ENCODE measurements around the gene ETS2.
A peak's percentile ranks its signal among the peaks of the same experiment; 100 is the strongest.
"Not testable (repeated sequence)": the region's sequence is repeated elsewhere in the genome, so short reads cannot be mapped to it uniquely, and the experiment has no call there.

ETS2 gene

GRCh38 chr21:38839328-38840286, 33.9 kb downstream of the ETS2 start:
- peak; percentile 26 for DNase-seq

- DNase-seq: peak; percentile 37
These were observed 34.9 kb downstream of the ETS2 start for GRCh38 chr21:38840456-38841300.

- DNase-seq: peak; percentile 12
These were observed 35.7 kb downstream of the ETS2 start for GRCh38 chr21:38841472-38841871.

GRCh38 chr21:38842079-38842478, 36.4 kb downstream of the ETS2 start:
- peak; percentile 13 for DNase-seq

GRCh38 chr21:38843379-38843778, 37.6 kb downstream of the ETS2 start:
- no peak for DNase-seq

- no peak for DNase-seq
These were observed 38.2 kb downstream of the ETS2 start for GRCh38 chr21:38843806-38844503.

- not testable (repeated sequence) for DNase-seq
These were observed 39.6 kb downstream of the ETS2 start for GRCh38 chr21:38845374-38845773.

- peak; percentile 31 for DNase-seq
These were observed 41.8 kb downstream of the ETS2 start for GRCh38 chr21:38847556-38847955.

- DNase-seq: peak; percentile 73
These were observed 42.5 kb downstream of the ETS2 start for GRCh38 chr21:38848187-38848609.

- DNase-seq: peak; percentile 31
These were observed 44.0 kb downstream of the ETS2 start for GRCh38 chr21:38849776-38850175.

- peak; percentile 11 for DNase-seq
These were observed 44.7 kb downstream of the ETS2 start for GRCh38 chr21:38850277-38850951.

GRCh38 chr21:38851101-38851500, 45.4 kb downstream of the ETS2 start:
- no peak for DNase-seq

- DNase-seq: peak; percentile 19
These were observed 46.5 kb downstream of the ETS2 start for GRCh38 chr21:38852278-38852677.

- no peak for DNase-seq
These were observed 47.0 kb downstream of the ETS2 start for GRCh38 chr21:38852708-38853107.

GRCh38 chr21:38853421-38853919, 47.7 kb downstream of the ETS2 start:
- DNase-seq: peak; percentile 88

- no peak for DNase-seq
These were observed 51.6 kb downstream of the ETS2 start for GRCh38 chr21:38857152-38857825.

GRCh38 chr21:38858026-38858811, 52.5 kb downstream of the ETS2 start:
- DNase-seq: no peak

GRCh38 chr21:38858812-38859205, 53.1 kb downstream of the ETS2 start:
- DNase-seq: no peak

- DNase-seq: no peak
These were observed 54.1 kb downstream of the ETS2 start for GRCh38 chr21:38859852-38860251.

- no peak for DNase-seq
These were observed 55.3 kb downstream of the ETS2 start for GRCh38 chr21:38861056-38861455.
